Keratinocyte (primary cell): Measurements from ENCODE around the gene MYL7. TPM values are rescaled to one million over a fixed set of nuclear protein-coding genes. Genes with fewer than 3 reads are reported as not detected.

ENCODE experiments used
- DNase-seq: peaks from one replicate; pipeline ENCODE4 v3.0.0-alpha.2; 2011; ENCODE audit warnings: low read depth, missing footprints, low spot score
- FAIRE-seq: peaks from 2 replicates; lab custom pipeline; 2011; peaks lifted over from hg19 to GRCh38; lab: Jason Lieb, UNC
- H2AFZ ChIP-seq: 2 replicates; pipeline ENCODE4 v1.6.0; 2012; ENCODE audit warnings: low read length, control low read depth, inconsistent platforms; ENCODE audit not compliant: control insufficient read depth
- H3K27ac ChIP-seq: 2 replicates; pipeline ENCODE4 v1.5.1; 2011; ENCODE audit warnings: low read length; ENCODE audit not compliant: control insufficient read depth, insufficient read depth
- H3K27me3 ChIP-seq: 3 replicates; pipeline ENCODE4 v1.6.0; 2011; ENCODE audit warnings: low read length; ENCODE audit not compliant: control insufficient read depth, insufficient read depth; ENCODE audit errors: extremely low read depth
- H3K36me3 ChIP-seq, 2 experiments: 2 replicates in 1 of 2; 3 replicates in 1 of 2; pipeline ENCODE4 v1.5.1; 2011; ENCODE audit warnings: low read length in 2 of 2, mild to moderate bottlenecking in 1 of 2; ENCODE audit not compliant: control insufficient read depth in 2 of 2, insufficient read depth in 2 of 2; ENCODE audit errors: extremely low read depth in 1 of 2
- H3K4me1 ChIP-seq: 3 replicates; pipeline ENCODE4 v1.5.1; 2011; ENCODE audit warnings: low read length; ENCODE audit not compliant: control insufficient read depth, insufficient read depth; ENCODE audit errors: extremely low read depth
- H3K4me2 ChIP-seq: 3 replicates; pipeline ENCODE4 v1.6.0; 2011; ENCODE audit warnings: low read depth, low read length; ENCODE audit not compliant: control insufficient read depth, insufficient read depth; ENCODE audit errors: extremely low read depth
- H3K4me3 ChIP-seq, 3 experiments: fragments of 200-600 bp in 1 of 3; sonication (generic) in 1 of 3; 2 replicates in 2 of 3; 3 replicates in 1 of 3; pipeline ENCODE4 v1.5.1; 2011 to 2016; ENCODE audit warnings: low read length in 3 of 3, mild to moderate bottlenecking in 3 of 3, control low read depth in 2 of 3, inconsistent platforms in 1 of 3, low read depth in 1 of 3, mixed read lengths in 1 of 3, mixed run types in 1 of 3, moderate library complexity in 1 of 3; ENCODE audit not compliant: control insufficient read depth in 2 of 3, insufficient read depth in 2 of 3; ENCODE audit errors: extremely low read depth in 1 of 3
- H3K79me2 ChIP-seq: 2 replicates; pipeline ENCODE4 v1.6.0; 2012; ENCODE audit warnings: low read length; ENCODE audit not compliant: control insufficient read depth, insufficient read depth
- H3K9ac ChIP-seq: 3 replicates; pipeline ENCODE4 v1.6.0; 2011; ENCODE audit warnings: low read length; ENCODE audit not compliant: control insufficient read depth, insufficient read depth; ENCODE audit errors: extremely low read depth
- H3K9me1 ChIP-seq: 3 replicates; pipeline ENCODE4 v1.6.0; 2011; ENCODE audit warnings: low read length; ENCODE audit not compliant: control insufficient read depth, insufficient read depth; ENCODE audit errors: extremely low read depth
- H3K9me3 ChIP-seq: 2 replicates; pipeline ENCODE4 v1.5.1; 2012; ENCODE audit warnings: low read depth, low read length; ENCODE audit not compliant: control insufficient read depth
- H4K20me1 ChIP-seq: 3 replicates; pipeline ENCODE4 v1.6.0; 2011; ENCODE audit warnings: low read length; ENCODE audit not compliant: control insufficient read depth, insufficient read depth; ENCODE audit errors: extremely low read depth
- CTCF ChIP-seq, 3 experiments: IDR thresholded peaks in 1 of 3; conservative IDR thresholded peaks in 1 of 3; optimal IDR thresholded peaks in 1 of 3; 2 replicates in 2 of 3; 3 replicates in 1 of 3; pipeline versions ENCODE3 to v1.5.1; 2011; ENCODE audit warnings: low read length in 3 of 3, mild to moderate bottlenecking in 3 of 3, moderate library complexity in 2 of 3, control low read depth in 1 of 3, inconsistent platforms in 1 of 3; ENCODE audit not compliant: insufficient read depth in 2 of 3; ENCODE audit errors: extremely low read depth in 1 of 3
- EZH2 ChIP-seq: IDR thresholded peaks from one replicate; pipeline ENCODE4 v1.6.1; 2012; ENCODE audit warnings: inconsistent platforms, mild to moderate bottlenecking, low read length, moderate library complexity
- dilution Hi-C: fragments of 300-500 bp; cut with MboI; formaldehyde crosslinking; loops from one replicate; pipeline ENCODE4 v1.7.0; 2020; ENCODE audit warnings: low sequenced_read_pairs; ENCODE audit not compliant: extremely low pct_ligation_motif_present
- polyA plus RNA-seq, 5 experiments: library from polyadenylated mRNA; depleted of rRNA in 3 of 5; stranded (reverse) in 3 of 5; stranded (forward) in 1 of 5; unstranded in 1 of 5; fragments of >200 nt; gene quantifications; 1 replicate in 1 of 5; 2 replicates in 3 of 5; 3 replicates in 1 of 5; pipeline versions ENCODE4 v1.2.1 to v1.2.3, GENCODE V29; 2011 to 2012; ENCODE audit warnings: missing spikeins in 2 of 5, low read depth in 1 of 5, low replicate concordance in 1 of 5

Gene MYL7
- polyA plus RNA-seq, 1 donor (not counting 4 experiments of a cell fraction or from before 2014, with no cell fraction given), result 0.59 TPM

GRCh38 chr7:44161371-44161770, 20.2 kb upstream of the MYL7 start:
- Histone ChIP-seq H3K9ac (no peak overlapping the region), H3K27me3 (no peaks in the 10 kb centered on the region), H3K9me3 (no peaks in the 10 kb centered on the region), H2AFZ (no peak overlapping the region), H3K9me1 (no peaks in the 10 kb centered on the region), H3K36me3 (no peaks in the 10 kb centered on the region), H3K79me2 (no peaks in the 10 kb centered on the region), H3K27ac (no peak overlapping the region), H3K4me3 (no peak overlapping the region), H3K4me2 (no peak overlapping the region), H3K4me1 (peaks cover 13% of the 10 kb centered on the region), H4K20me1 (no peaks in the 10 kb centered on the region)
- DNase-seq, result no peak
- TF ChIP-seq CTCF (optimal IDR thresholded peaks at IDR 0.05 in 1 of 3, IDR thresholded peaks at IDR 0.05 in 1 of 3, conservative IDR thresholded peaks at IDR 0.05 in 1 of 3; ENCODE audit: extremely low read depth in 1 of 3, insufficient read depth in 2 of 3, low read length in 3 of 3), result no peak
- TF ChIP-seq EZH2, result no peak
- dilution Hi-C loops, result no loop called here
- FAIRE-seq, result no peak

GRCh38 chr7:44159824-44160630, 18.9 kb upstream of the MYL7 start:
- no peaks in the 10 kb centered on the region for H3K9me3 ChIP-seq
- no peaks in the 10 kb centered on the region for H3K27me3 ChIP-seq
- H3K4me3 ChIP-seq, result no peak overlapping the region
- H3K9me1 ChIP-seq, result no peaks in the 10 kb centered on the region
- no peak for TF ChIP-seq EZH2
- H3K4me1 ChIP-seq, result peaks cover 13% of the 10 kb centered on the region
- H3K27ac ChIP-seq, result no peak overlapping the region
- no peaks in the 10 kb centered on the region for H3K79me2 ChIP-seq
- dilution Hi-C loops, result no loop called here
- H4K20me1 ChIP-seq, result no peaks in the 10 kb centered on the region
- no peak for FAIRE-seq
- no peak for DNase-seq
- H3K4me2 ChIP-seq, result no peak overlapping the region
- H2AFZ ChIP-seq, result no peak overlapping the region
- no peak overlapping the region for H3K9ac ChIP-seq
- H3K36me3 ChIP-seq, result no peaks in the 10 kb centered on the region
